Measurements from ENCODE around the gene PRPF40A.

PRPF40A gene

DNA sequence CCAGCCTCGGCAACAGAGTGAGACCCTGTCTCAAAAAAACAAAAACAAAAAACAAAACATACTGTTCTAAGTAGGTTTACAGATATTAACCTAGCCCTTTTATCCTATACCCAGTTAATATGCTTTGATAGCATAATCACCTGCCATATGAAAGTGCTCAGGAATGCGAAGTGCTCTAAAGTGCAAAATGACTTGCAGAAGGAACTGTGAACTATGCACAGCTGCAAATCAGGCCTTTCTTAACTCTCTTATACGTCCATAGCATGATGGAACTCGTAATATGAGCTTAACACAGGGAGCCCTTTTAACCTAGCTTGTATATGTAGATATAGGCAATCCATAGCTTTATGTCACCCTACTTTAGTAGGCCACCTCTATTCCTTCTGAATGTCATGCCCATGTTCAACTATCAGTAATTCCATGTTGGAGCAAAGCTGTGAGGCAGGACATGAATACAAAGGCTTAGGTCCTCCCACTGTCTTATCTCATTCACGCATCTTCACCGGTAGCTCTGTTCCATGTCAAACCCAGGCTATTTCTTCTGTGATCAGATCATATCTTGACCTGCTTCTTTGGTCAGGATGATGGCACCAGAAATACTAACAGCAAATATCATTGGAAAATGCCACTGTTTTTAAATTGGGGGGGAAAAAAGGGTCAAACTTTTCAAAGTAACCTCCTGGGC, 72.9 kb downstream of the PRPF40A start:
- Histone ChIP-seq H3K9me3 (ENCODE audit: insufficient read depth, low read length) (no peaks in the 10 kb centered on the region), H3K79me2 (ENCODE audit: low read length) (no peaks in the 10 kb centered on the region), H3K4me3 (ENCODE audit: low read length) (no peak overlapping the region), H3K27me3 (ENCODE audit: low read depth, low read length) (no peaks in the 10 kb centered on the region), H4K20me1 (ENCODE audit: insufficient read depth, low read length) (no peaks in the 10 kb centered on the region), H3K27ac (ENCODE audit: low read length) (no peak overlapping the region), H3K9ac (ENCODE audit: low read length) (no peak overlapping the region), H3K36me3 (replicated peaks; ENCODE audit: low read depth, low read length) (peaks cover 9% of the 10 kb centered on the region), H3K4me1 (ENCODE audit: low read length) (no peaks in the 10 kb centered on the region), H2AFZ (ENCODE audit: low read depth, low read length) (no peak overlapping the region), H3K4me2 (ENCODE audit: low read length) (no peak overlapping the region)
- TF ChIP-seq, protein P1, sequence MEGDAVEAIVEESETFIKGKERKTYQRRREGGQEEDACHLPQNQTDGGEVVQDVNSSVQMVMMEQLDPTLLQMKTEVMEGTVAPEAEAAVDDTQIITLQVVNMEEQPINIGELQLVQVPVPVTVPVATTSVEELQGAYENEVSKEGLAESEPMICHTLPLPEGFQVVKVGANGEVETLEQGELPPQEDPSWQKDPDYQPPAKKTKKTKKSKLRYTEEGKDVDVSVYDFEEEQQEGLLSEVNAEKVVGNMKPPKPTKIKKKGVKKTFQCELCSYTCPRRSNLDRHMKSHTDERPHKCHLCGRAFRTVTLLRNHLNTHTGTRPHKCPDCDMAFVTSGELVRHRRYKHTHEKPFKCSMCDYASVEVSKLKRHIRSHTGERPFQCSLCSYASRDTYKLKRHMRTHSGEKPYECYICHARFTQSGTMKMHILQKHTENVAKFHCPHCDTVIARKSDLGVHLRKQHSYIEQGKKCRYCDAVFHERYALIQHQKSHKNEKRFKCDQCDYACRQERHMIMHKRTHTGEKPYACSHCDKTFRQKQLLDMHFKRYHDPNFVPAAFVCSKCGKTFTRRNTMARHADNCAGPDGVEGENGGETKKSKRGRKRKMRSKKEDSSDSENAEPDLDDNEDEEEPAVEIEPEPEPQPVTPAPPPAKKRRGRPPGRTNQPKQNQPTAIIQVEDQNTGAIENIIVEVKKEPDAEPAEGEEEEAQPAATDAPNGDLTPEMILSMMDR (IDR thresholded peaks at IDR 0.05; ENCODE audit: low read depth, low read length) = no peak
- TF ChIP-seq EZH2phosphoT487 (IDR thresholded peaks at IDR 0.05; ENCODE audit: low read depth) = no peak

DNA sequence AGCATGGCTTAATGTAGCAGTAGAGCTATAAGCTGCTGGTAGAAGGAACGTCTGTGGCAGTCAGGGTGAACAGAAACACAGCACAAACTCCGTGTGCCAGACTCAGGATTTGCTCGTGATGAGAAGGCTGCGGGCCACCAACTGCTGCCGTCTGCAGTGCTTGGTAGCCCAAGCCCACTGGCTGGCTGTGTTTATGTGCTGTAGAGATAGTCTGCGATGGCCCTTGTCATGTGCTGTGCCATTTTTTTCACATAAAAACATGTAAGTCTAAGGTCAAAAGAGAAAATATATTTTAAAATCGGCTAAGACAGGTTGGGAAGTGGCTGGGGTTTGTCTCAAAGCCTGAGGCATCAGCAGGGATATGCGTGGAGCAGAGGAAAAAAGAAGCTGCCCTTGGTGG, 78.7 kb downstream of the PRPF40A start:
- H3K27ac ChIP-seq (ENCODE audit: low read length) = no peak overlapping the region

GRCh38 chr2:152638056-152638455, 79.2 kb downstream of the PRPF40A start:
- Histone ChIP-seq H3K36me3 (replicated peaks; ENCODE audit: low read depth, low read length) (no peaks in the 10 kb centered on the region), H4K20me1 (ENCODE audit: insufficient read depth, low read length) (no peaks in the 10 kb centered on the region), H3K4me3 (ENCODE audit: low read length) (no peak overlapping the region), H2AFZ (ENCODE audit: low read depth, low read length) (no peak overlapping the region), H3K27ac (ENCODE audit: low read length) (no peak overlapping the region), H3K9ac (ENCODE audit: low read length) (no peak overlapping the region), H3K4me2 (ENCODE audit: low read length) (no peak overlapping the region), H3K27me3 (ENCODE audit: low read depth, low read length) (no peaks in the 10 kb centered on the region), H3K4me1 (ENCODE audit: low read length) (no peaks in the 10 kb centered on the region), H3K9me3 (ENCODE audit: insufficient read depth, low read length) (no peaks in the 10 kb centered on the region), H3K79me2 (ENCODE audit: low read length) (no peaks in the 10 kb centered on the region)
- TF ChIP-seq, protein P1 (IDR thresholded peaks at IDR 0.05; ENCODE audit: low read depth, low read length) = no peak
- TF ChIP-seq EZH2phosphoT487 (IDR thresholded peaks at IDR 0.05; ENCODE audit: low read depth) = no peak

More for the DNA sequence above, 78.7 kb downstream of the PRPF40A start:
- H3K36me3 ChIP-seq (replicated peaks; ENCODE audit: low read depth, low read length) = no peaks in the 10 kb centered on the region
- H3K27me3 ChIP-seq (ENCODE audit: low read depth, low read length) = no peaks in the 10 kb centered on the region
- H2AFZ ChIP-seq (ENCODE audit: low read depth, low read length) = no peak overlapping the region
- H4K20me1 ChIP-seq (ENCODE audit: insufficient read depth, low read length) = no peaks in the 10 kb centered on the region
- H3K4me2 ChIP-seq (ENCODE audit: low read length) = no peak overlapping the region
- H3K9ac ChIP-seq (ENCODE audit: low read length) = no peak overlapping the region
- TF ChIP-seq, protein P1 (IDR thresholded peaks at IDR 0.05; ENCODE audit: low read depth, low read length) = no peak
- no peak for TF ChIP-seq EZH2phosphoT487 (IDR thresholded peaks at IDR 0.05; ENCODE audit: low read depth)
- H3K4me3 ChIP-seq (ENCODE audit: low read length) = no peak overlapping the region
- H3K4me1 ChIP-seq (ENCODE audit: low read length) = no peaks in the 10 kb centered on the region
- no peaks in the 10 kb centered on the region for H3K79me2 ChIP-seq (ENCODE audit: low read length)
- H3K9me3 ChIP-seq (ENCODE audit: insufficient read depth, low read length) = no peaks in the 10 kb centered on the region

DNA sequence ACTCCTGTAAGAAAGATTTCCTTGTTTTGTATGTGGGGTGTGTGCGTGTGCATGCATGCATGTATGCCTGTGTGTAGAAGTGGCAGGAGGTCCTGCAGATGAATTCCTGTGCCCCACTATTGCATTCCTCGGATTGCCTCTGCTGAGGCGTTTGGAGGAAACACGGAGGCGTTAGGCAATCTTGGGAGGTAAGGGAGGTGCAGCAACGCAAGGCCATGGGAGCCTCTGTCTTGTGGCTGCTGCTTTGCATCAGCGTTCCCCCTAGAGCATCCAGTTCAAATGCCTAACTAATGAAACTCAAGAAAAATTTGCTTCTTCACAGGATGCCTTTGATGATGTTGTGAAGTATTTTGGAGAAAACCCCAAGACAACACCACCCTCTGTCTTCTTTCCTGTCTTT, 80.0 kb downstream of the PRPF40A start:
- TF ChIP-seq EZH2phosphoT487 (IDR thresholded peaks at IDR 0.05; ENCODE audit: low read depth) = no peak
- TF ChIP-seq, protein P1 (IDR thresholded peaks at IDR 0.05; ENCODE audit: low read depth, low read length) = no peak
- H3K4me3 ChIP-seq (ENCODE audit: low read length) = no peak overlapping the region
- H3K4me2 ChIP-seq (ENCODE audit: low read length) = no peak overlapping the region
- no peak overlapping the region for H2AFZ ChIP-seq (ENCODE audit: low read depth, low read length)
- no peaks in the 10 kb centered on the region for H3K9me3 ChIP-seq (ENCODE audit: insufficient read depth, low read length)
- H4K20me1 ChIP-seq (ENCODE audit: insufficient read depth, low read length) = no peaks in the 10 kb centered on the region
- no peaks in the 10 kb centered on the region for H3K79me2 ChIP-seq (ENCODE audit: low read length)
- no peaks in the 10 kb centered on the region for H3K27me3 ChIP-seq (ENCODE audit: low read depth, low read length)
- H3K36me3 ChIP-seq (replicated peaks; ENCODE audit: low read depth, low read length) = no peaks in the 10 kb centered on the region
- H3K4me1 ChIP-seq (ENCODE audit: low read length) = no peaks in the 10 kb centered on the region
- H3K27ac ChIP-seq (ENCODE audit: low read length) = no peak overlapping the region
- no peak overlapping the region for H3K9ac ChIP-seq (ENCODE audit: low read length)

Data from OCI-LY3 (cell line).